HG02938 (cell line): ENCODE data around the gene PPM1E.
"Not testable (repeated sequence)": the region's sequence is repeated elsewhere in the genome, so short reads cannot be mapped to it uniquely, and the experiment has no call there.

Source experiments
- ATAC-seq: cut with Tn5 transposase; IDR thresholded peaks from one replicate; pipeline ENCODE4 v1.9.1; 2021; ENCODE audit warnings: mild to moderate bottlenecking, moderate library complexity; ENCODE audit not compliant: unreplicated experiment

PPM1E gene

DNA sequence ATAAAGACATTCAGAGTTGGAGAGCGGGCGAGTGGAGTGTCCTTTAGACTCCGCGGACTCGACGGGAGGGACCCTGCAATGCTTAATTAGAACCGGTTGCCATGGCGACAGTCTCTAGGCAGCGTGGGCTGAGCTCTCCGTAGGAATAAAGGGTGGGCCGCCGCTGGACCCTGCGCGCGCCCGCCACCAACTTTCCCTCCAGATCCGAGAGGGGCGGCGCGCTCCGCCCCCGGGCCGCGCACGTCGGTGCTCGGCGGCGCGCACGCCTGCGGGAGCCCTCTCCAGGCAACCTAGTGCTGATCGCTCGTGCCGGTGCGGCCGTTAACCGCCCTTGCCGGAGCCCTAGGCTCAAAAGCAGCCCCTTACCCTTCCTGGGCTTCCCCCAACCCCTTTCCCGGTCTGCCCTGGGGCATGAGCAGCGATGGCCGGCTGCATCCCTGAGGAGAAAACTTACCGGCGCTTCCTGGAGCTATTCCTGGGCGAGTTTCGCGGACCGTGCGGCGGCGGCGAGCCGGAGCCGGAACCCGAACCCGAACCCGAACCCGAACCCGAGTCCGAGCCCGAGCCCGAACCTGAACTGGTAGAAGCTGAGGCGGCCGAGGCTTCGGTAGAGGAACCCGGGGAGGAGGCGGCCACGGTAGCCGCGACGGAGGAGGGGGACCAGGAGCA, at the start of gene PPM1E:
Gene PPM1E (plus strand): TSS at position 278 of the 669 bp plus-strand sequence.
- ATAC-seq: no peak

DNA sequence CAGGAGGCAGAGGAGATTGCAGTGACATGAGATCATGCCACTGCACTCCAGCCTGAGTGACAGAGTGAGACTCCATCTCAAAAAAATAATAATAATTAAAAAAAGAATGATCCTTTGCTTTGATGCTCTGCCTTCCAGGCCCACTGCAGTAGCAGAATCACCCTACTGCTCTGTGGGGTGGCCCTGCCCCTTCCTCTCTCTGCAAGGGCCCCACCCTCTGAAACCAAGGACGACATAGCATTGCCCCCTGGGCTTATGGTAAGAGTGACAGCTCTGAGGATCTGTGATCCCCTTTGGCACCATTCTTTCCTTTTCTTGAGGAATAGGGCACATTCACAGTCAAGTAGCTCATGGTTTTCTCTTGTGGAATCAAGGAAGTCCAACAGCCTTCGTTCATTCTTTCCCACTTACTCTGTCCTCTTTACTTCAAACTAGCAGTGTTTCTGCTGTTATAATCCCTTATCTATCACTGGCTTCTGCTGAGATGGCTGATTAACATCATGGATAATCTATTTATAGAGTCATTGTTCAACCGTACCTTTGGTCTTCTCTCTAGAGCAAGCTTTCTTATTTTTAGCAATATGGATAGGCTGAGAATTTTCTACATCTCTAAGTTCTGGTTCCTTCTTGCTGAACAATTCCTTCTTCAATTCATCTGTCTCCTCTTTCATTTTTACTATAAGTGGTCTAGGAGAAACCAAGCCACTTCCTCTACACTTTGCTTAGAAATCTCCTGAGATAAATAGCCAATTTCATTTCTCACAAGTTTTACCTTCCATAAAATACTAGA, 49.1 kb upstream of the PPM1E start:
- no peak for ATAC-seq

DNA sequence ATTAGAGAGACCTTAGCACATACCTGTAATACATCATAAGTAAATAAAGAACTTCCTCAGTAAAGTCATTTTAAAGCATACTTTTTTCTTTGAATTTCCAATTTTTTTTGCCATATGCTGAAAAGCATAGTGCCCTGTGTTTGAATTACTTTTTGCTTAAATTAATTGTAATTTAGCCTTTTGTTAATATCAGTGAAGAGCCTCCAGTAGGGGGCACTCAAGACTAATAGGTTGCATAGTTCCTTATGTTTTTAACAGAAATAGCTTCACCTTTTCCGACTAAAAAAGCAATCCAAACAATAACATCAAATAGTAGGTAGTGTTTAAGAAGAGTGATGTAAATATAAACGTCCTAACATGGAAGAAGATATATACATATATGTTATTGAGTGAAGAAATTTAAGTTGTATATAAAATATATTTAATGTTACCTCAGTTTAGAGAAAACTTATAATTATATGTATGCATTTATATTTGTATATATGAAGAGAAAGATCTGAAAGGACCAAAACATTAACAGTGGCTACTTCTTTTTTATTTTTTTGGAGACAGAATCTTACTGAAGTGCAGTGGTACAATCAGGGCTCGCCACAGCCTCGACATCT, 44.6 kb upstream of the PPM1E start:
- no peak for ATAC-seq

DNA sequence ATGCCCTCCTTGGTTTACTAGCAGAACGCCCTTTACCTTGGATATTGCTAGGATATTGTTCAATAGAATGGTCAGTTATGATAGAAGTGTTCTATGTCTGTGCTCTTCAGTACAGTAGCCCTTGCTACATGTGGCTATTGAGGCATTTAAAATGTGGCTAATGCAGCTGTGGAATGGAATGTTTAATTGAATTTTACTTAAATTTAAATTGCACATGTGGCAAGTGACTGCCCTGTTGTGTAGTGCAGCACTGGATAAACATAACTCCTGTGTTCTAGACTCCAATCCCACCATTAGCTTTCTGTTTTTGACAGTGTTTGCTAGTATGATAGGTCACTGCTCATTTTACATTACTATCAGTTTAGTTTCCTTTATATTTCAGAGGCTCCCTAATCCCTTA, 33.4 kb upstream of the PPM1E start:
- ATAC-seq: no peak

DNA sequence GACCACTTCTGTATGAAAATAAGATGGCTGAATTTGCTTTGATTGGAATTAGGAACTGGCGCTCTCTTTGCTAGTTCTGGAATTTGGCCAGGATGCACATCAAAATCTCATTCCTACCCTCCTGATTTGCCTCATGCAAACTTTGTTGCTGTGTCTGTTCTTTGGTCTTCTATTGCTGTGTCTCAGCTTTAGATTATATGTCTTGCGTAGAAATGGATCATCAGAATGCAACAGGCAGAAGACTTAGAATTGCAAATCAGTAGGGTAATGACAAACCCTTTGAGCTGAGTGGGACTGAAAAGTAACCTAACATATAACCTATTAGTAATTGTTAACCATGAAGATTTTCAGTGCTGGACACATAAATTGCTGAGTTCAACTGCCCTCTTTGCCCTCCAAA, 33.0 kb upstream of the PPM1E start:
- no peak for ATAC-seq

DNA sequence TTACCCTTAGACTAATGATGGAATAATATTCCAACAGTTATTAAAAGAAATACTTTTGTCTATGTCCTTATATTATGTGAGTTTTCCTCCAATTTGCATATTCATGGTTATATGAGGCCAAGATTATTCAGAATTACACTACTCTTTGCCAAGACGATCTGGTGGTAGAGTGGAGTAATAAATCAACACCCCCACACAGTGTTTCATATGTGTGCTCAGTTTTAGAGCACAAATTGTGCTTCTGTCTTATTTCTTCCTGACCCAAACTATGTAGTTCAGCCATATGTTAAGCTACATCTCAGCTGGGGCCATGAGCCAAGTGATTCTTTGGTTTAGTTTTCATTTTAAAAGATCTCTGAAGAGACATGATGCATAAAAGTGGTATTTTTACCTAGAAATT, 26.9 kb upstream of the PPM1E start:
- no peak for ATAC-seq

DNA sequence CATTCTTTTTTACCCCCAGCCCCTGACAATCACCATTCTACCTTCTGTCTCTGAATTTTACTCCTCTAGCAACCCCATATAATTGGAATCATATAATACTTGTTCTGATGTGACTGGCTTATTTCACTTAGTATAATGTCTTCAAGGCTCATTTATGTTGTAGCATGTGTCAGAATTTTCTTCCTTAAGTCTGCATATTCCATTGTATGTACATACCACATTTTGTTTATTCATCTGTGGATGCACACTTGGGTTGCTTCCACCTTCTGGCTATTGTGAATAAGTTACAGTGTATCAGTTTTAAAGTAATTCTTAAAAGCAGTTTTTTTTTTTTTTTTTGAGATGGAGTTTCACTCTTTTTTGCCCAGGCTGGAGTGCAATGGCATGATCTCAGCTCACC, 24.7 kb upstream of the PPM1E start:
- ATAC-seq: no peak

DNA sequence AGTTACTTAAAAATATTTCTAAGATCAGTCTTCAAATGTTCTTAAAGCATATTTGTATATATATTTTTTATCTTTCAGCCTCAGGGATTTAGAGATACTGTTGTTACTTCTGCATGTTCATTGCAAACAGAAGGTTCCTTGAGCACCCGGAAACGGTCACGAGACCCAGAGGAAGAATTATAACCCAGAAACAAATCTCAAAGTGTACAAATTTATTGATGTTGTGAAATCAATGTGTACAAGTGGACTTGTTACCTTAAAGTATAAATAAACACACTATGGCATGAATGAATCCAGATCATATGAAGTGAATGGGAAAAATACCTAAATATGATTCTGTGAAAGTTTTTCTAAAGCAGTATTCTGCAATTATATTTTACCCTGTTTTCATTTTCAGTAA, 21.6 kb upstream of the PPM1E start:
- no peak for ATAC-seq

DNA sequence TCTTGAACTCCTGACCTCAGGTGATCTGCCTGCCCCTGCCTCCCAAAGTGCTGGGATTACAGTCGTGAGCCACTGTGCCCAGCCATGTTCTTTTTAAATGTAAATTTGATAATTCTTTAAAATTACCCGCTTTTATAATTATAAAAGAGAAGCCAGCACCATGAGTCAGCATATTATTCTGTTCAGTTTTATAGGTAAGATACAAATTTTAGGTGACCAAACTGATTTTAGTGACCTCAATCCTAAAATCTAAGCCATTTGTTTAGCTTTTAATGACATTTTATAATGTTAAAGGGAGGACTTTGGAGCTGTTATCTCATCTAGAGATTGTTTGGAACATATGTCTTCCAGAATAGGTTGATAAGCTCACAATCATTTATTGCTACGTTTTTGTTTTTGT, 20.8 kb upstream of the PPM1E start:
- ATAC-seq: no peak

DNA sequence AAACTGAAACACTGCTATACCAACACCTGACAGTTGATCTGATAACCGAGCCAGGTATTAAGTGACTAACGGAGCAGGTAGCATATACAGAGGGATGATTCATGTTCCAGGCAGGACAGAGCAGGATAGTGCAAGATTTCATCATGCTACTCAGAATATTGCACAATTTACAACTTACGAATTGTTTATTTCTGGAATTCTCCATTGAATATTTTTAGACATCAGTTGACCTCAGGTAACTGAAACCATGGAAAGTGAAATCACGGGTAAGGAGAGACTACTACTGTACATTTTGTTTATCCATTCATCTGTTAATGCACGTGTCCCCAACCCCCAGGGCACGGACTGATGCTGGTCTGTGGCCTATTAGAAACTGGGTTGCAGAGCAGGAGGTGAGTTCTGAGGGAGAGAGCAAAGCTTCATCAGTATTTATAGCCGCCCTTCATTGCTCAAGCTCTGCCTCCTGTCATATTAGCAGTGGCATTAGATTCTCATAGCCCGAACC, 14.5 kb upstream of the PPM1E start:
- no peak for ATAC-seq

DNA sequence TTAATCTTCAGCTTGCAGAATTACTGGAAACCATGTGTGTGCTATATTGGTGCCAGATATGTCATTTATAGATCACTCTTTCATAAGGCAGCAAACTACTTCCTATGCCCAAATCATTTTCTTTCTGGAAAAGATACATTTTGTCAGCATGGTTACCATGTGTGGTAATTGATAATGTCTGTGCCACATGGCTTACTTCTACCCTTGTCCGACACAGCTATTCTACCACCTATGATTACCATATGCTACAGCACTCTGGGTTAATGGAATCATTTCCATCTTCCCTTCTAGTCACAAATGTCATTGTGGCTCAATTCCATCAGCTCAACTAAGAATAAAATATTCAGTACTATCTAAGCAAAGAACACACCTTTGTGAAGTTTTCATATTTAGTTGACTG, 8.0 kb upstream of the PPM1E start:
- ATAC-seq: no peak

DNA sequence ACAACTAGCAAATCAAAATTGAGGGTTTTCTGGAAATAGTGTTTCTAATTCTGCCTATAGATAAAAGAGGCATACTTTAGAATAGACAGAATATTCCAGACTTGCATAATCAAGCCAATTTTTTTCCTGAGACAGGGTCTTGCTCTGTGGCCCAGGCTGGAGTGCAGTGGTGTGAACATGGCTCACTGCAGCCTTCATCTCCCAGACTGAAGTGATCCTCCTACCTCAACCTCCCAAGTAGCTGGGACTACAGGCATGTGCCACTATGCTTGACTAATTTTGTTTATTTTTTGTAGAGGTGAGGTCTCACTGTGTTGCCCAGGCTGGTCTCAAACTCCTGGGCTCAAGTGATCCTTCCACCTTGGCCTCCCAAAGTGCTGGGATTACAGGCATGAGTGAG, 6.0 kb upstream of the PPM1E start:
- ATAC-seq: not testable (repeated sequence)

DNA sequence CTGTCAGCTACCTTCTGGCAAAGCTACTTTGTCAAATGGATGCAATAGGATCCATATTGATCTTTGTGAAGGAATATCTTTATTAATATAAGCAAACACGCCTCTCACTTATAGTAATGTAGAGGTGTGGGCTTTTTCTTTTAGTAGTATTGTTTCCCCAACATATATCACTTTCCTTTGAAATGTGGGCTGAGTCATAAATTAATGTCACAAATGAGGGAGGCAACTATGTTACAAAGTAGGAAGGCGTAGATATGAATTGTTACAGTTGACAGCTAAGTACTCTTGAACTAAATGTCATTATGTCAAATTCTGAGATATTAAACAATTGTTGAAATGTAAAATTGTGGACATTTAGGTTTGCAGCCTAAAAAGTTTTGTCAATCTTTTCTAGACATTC, 2.6 kb upstream of the PPM1E start:
- no peak for ATAC-seq

DNA sequence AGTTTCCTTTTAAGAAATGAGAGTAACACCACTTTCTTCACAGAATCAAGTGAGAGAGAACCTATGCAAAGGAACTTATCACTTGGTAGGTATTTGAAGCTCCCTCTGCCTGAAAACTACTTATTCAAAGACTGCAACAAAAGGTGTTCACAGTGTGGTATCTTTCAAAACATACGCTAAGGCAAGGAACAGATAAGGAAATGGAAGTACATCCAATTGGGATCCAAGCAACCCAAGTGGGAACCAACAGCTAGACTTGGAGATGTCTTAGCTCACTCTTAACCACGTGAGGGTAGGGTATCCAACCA, 431 bp upstream of the PPM1E start:
- no peak for ATAC-seq

DNA sequence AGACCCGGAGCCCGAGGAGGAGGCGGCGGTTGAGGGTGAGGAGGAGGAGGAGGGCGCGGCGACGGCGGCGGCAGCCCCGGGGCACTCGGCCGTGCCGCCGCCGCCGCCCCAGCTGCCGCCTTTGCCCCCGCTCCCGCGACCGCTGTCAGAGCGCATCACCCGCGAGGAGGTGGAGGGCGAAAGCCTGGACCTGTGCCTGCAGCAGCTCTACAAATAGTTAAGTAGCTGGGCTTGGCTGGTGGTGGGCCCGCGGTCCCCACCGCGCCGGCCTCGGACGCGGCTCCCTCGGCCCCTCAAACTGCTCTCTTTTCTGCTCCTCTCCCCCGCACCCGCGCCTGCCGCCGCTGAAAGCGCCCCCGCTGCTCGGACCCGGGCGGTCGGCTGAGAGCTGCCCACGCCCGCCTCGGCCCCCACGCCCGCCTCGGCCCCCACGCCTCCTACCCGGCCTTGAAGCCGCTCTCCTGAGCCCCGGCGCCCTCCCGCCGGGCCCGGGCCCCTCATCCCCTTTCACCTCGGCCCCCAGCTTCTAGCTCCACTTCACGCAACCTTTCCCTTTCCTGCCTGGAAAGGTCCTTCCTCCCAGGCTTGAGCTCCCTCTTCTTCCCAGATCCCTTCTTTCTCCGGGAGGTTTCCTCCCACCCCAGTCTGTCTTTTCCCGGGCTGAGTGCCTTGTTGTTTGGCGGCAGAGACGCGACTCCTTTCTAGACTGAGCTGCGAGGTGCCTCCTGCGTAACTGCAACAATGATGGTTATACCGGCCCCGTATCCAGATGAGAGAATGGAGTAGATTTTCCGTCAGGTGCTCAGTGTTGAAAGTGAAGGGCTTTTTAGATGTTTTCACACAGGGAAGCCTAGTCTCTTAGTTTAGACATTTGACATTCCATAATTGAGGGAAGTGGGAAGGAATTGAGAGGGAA, 850 bp downstream of the PPM1E start:
- no peak for ATAC-seq

DNA sequence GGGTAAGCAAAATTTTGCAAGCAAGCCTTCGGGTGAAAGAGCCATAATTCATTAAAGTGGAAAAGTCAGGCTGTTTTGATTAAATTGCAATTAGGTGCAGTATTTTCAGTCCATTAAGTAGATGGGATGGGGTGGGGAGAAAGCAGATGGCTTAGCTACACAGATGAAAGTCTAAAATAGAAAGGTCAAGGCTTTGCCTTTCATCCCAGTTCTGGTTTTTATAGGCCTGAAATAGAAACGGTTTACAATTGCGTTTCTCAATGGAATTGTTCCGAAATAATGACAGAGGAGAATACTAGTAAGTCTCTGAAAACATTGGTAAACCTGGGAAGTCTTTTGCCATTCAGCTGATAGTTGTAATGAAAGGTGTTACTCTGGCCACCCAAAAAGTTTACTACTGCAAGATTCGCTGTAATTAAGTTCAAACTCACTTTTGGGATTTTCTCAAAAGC, 1.5 kb downstream of the PPM1E start:
- no peak for ATAC-seq

DNA sequence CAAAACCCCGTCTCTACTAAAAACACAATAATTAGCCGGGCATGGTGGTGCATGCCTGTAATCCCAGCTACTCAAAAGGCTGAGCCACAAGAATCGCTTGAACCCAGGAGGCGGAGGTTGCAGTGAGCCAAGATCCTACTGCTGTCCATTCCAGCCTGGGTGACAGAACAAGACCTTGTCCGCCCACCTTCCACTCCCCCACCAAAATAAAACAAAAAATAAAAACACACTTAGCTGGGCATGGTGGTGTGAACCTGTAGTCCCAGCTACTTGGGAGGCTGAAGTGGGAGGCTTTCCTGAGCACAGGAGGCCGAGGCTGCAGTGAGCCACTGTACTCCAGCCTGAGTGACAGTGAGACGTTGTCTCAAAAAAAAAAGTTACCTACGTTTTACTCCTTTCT, 3.2 kb downstream of the PPM1E start:
- no peak for ATAC-seq

DNA sequence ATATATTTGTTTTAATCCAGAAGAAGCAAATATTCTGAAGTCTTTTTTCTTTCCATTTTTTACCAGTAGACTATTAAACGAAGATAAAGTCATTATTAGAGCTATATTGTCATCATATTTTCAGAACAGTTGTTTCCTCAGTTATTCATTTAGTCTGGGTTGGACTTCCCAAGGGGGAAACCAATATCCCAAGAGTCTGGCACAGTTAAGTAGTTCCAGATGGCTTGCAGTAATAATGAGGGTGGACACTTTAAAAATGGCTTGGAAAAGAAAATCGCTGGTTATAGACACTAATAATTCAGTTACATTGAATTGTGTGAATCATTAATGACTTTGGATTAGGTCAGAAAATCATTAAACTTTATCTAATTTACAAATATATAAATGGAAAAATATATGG, 3.9 kb downstream of the PPM1E start:
- ATAC-seq: no peak

DNA sequence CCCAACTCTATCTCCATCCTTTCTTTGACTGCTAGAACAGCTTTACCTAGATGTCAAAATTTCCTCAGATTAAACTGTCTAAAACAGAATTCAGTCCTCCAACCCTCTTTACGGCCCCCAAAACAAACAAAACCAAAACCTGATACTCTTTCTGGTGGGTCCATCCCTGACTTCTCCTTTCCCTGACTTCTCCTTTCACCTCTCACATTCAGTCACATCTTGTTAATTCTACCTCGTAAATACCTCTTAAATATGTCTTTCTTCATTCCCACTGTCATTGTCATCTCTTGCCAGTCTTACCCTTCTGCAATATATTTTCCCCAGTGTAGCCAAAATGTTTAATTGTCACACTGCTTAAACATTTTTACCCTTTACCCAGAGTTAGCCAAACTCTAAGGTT, 4.6 kb downstream of the PPM1E start:
- ATAC-seq: no peak

DNA sequence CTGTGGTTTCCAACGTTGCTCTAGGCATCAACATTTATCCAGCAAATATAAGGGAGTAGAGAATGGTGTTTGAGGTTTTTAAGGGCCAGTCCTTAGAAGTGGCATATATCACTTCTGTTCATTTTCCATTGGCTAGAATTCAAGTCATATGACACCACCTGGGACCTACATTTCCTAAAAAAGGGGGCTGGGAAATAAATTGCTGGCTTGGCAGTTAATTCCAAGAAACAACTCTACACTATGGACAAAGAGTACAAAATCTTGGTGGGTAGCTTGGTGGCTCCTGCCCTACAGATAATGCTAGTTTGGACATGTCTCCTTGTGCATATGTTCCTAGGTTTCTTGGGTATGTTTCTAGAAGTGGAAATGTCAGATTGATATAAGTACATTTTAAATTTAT, 7.6 kb downstream of the PPM1E start:
- no peak for ATAC-seq

DNA sequence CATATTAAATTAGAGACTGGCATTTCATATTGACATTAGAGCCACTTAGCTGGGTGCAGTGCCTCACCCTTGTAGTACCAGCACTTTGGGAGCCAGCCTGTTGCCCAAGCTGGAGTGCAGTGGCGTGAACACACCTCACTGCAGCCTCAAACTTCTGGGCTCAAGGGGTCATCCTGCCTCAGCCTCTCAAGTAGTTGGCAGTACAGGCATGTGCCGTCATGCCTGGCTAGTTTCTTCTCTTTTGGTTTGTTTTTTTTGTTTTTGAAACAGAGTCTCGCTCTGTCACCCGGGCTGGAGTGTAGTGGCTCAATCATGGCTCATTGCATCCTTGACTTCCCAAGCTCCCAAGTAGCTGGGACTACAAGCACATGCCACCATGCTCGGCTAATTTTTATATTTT, 8.7 kb downstream of the PPM1E start:
- no peak for ATAC-seq
